Measurements from ENCODE around the gene TM4SF18. TPM values are rescaled to one million over a fixed set of nuclear protein-coding genes. Genes with fewer than 3 reads are reported as not detected.

Gene TM4SF18
- polyA plus RNA-seq, 1 donor from 2014 or later, result not detected

- H3K9ac ChIP-seq (ENCODE audit: low read length), result no peak overlapping the region
- H3K9me2 ChIP-seq (ENCODE audit: insufficient read depth, low read length), result no peaks in the 10 kb centered on the region
- H2AFZ ChIP-seq (ENCODE audit: low read depth, low read length), result no peak overlapping the region
- no peaks in the 10 kb centered on the region for H3F3A ChIP-seq (ENCODE audit: insufficient read depth, low read length, poor library complexity, severe bottlenecking)
- H4K20me1 ChIP-seq (ENCODE audit: insufficient read depth), result no peaks in the 10 kb centered on the region
- no peaks in the 10 kb centered on the region for H3K36me3 ChIP-seq (ENCODE audit: insufficient read depth, low read length)
- H3K4me3 ChIP-seq (ENCODE audit: low read length), result no peak overlapping the region
- H3K9me3 ChIP-seq (ENCODE audit: low read length), result no peaks in the 10 kb centered on the region
- TF ChIP-seq RAD21 (conservative IDR thresholded peaks at IDR 0.05), result no peak
- no peak for TF ChIP-seq MXI1 (conservative IDR thresholded peaks at IDR 0.05; ENCODE audit: poor library complexity, severe bottlenecking)
- no peak for TF ChIP-seq CTCF (IDR thresholded peaks at IDR 0.05; ENCODE audit: poor library complexity, severe bottlenecking)
- no peak for TF ChIP-seq EP300 (conservative IDR thresholded peaks at IDR 0.05; ENCODE audit: poor library complexity, severe bottlenecking)
- TF ChIP-seq REST (IDR thresholded peaks at IDR 0.05; ENCODE audit: borderline replicate concordance), result no peak
- no peak for TF ChIP-seq POLR2AphosphoS5 (IDR thresholded peaks at IDR 0.05)
- TF ChIP-seq TAF1 (IDR thresholded peaks at IDR 0.05; ENCODE audit: low read depth), result no peak
- TF ChIP-seq SMC3 (conservative IDR thresholded peaks at IDR 0.05; ENCODE audit: poor library complexity), result no peak
- no peak overlapping the region for H3K4me2 ChIP-seq (ENCODE audit: low read length)
- no peaks in the 10 kb centered on the region for H3K79me2 ChIP-seq (replicated peaks; ENCODE audit: insufficient read depth, low read length)
- no peak overlapping the region for H3K27ac ChIP-seq (ENCODE audit: low read length)
- no peaks in the 10 kb centered on the region for H3K27me3 ChIP-seq (ENCODE audit: insufficient read depth, low read depth, low read length)
Measured at GRCh38 chr3:149278911-149279310, 54.5 kb downstream of the TM4SF18 start.

GRCh38 chr3:149277331-149277813 is 56.1 kb downstream of the TM4SF18 start:
- Histone ChIP-seq H3K4me2 (ENCODE audit: low read length) (no peak overlapping the region), H3K9me2 (ENCODE audit: insufficient read depth, low read length) (no peaks in the 10 kb centered on the region), H3K4me3 (ENCODE audit: low read length) (no peak overlapping the region), H3K9me3 (ENCODE audit: low read length) (no peaks in the 10 kb centered on the region), H3K27ac (ENCODE audit: low read length) (no peak overlapping the region), H3K27me3 (ENCODE audit: insufficient read depth, low read depth, low read length) (no peaks in the 10 kb centered on the region), H3K79me2 (replicated peaks; ENCODE audit: insufficient read depth, low read length) (no peaks in the 10 kb centered on the region), H3K36me3 (ENCODE audit: insufficient read depth, low read length) (no peaks in the 10 kb centered on the region), H3K9ac (ENCODE audit: low read length) (no peak overlapping the region), H4K20me1 (ENCODE audit: insufficient read depth) (no peaks in the 10 kb centered on the region), H3F3A (ENCODE audit: insufficient read depth, low read length, poor library complexity, severe bottlenecking) (no peaks in the 10 kb centered on the region), H2AFZ (ENCODE audit: low read depth, low read length) (no peak overlapping the region)
- TF ChIP-seq POLR2AphosphoS5 (IDR thresholded peaks at IDR 0.05) (no peak), RAD21 (conservative IDR thresholded peaks at IDR 0.05) (no peak), MXI1 (conservative IDR thresholded peaks at IDR 0.05; ENCODE audit: poor library complexity, severe bottlenecking) (no peak), EZH2 (IDR thresholded peaks at IDR 0.05; ENCODE audit: borderline replicate concordance, insufficient read depth, low read length, poor library complexity, severe bottlenecking) (no peak), EP300 (conservative IDR thresholded peaks at IDR 0.05; ENCODE audit: poor library complexity, severe bottlenecking) (no peak), TAF1 (IDR thresholded peaks at IDR 0.05; ENCODE audit: low read depth) (no peak), CTCF (IDR thresholded peaks at IDR 0.05; ENCODE audit: poor library complexity, severe bottlenecking) (no peak), REST (IDR thresholded peaks at IDR 0.05; ENCODE audit: borderline replicate concordance) (no peak), SMC3 (conservative IDR thresholded peaks at IDR 0.05; ENCODE audit: poor library complexity) (no peak)
